Kidney epithelial cell (primary cell): ENCODE measurements around the gene ENAH. TPM values are rescaled to one million over a fixed set of nuclear protein-coding genes. Genes with fewer than 3 reads are reported as not detected.

ENCODE experiments used
- DNase-seq: peaks from one replicate; pipeline ENCODE4 v3.0.0-alpha.2; 2010; ENCODE audit warnings: low read depth
- H3K27me3 ChIP-seq: 2 replicates; pipeline ENCODE4 v1.6.0; 2011; ENCODE audit warnings: low read length; ENCODE audit not compliant: control insufficient read depth, insufficient read depth
- H3K36me3 ChIP-seq: 2 replicates; pipeline ENCODE4 v1.5.1; 2011; ENCODE audit warnings: low read length; ENCODE audit not compliant: control insufficient read depth, insufficient read depth
- H3K4me3 ChIP-seq: 2 replicates; pipeline ENCODE4 v1.5.1; 2011; ENCODE audit warnings: low read depth, mild to moderate bottlenecking, control low read depth, low read length
- CTCF ChIP-seq: IDR thresholded peaks from 2 replicates; pipeline ENCODE4 v1.5.1; 2011; ENCODE audit warnings: mild to moderate bottlenecking, moderate library complexity, low read length, control low read depth, inconsistent platforms; ENCODE audit not compliant: insufficient read depth, poor library complexity, severe bottlenecking
- total RNA-seq: library from RNA; depleted of rRNA; stranded (reverse); fragments of >200 nt; gene quantifications from 2 replicates; pipeline ENCODE4 v1.2.3, GENCODE V29; 2015

Gene ENAH
- total RNA-seq, 1 donor from 2014 or later, result 95.8 TPM

- TF ChIP-seq CTCF, result no peak
- H3K36me3 ChIP-seq, result no peaks in the 10 kb centered on the region
- DNase-seq, result no peak
- H3K27me3 ChIP-seq, result no peaks in the 10 kb centered on the region
- no peak overlapping the region for H3K4me3 ChIP-seq
Observed at GRCh38 chr1:225471109-225471452, 181.8 kb downstream of the ENAH start.

- no peak for DNase-seq
- no peaks in the 10 kb centered on the region for H3K27me3 ChIP-seq
- H3K36me3 ChIP-seq, result no peaks in the 10 kb centered on the region
- H3K4me3 ChIP-seq, result no peak overlapping the region
- TF ChIP-seq CTCF, result no peak
Observed at GRCh38 chr1:225470211-225471108, 182.5 kb downstream of the ENAH start.

- no peak for DNase-seq
- no peak for TF ChIP-seq CTCF
- H3K4me3 ChIP-seq, result no peak overlapping the region
- no peaks in the 10 kb centered on the region for H3K27me3 ChIP-seq
- no peaks in the 10 kb centered on the region for H3K36me3 ChIP-seq
Observed at GRCh38 chr1:225469051-225469450, 183.9 kb downstream of the ENAH start.

GRCh38 chr1:225468270-225469020 lies 184.5 kb downstream of the ENAH start:
- H3K36me3 ChIP-seq, result no peaks in the 10 kb centered on the region
- TF ChIP-seq CTCF, result no peak
- H3K27me3 ChIP-seq, result no peaks in the 10 kb centered on the region
- H3K4me3 ChIP-seq, result no peak overlapping the region
- no peak for DNase-seq

- H3K36me3 ChIP-seq, result no peaks in the 10 kb centered on the region
- TF ChIP-seq CTCF, result no peak
- H3K4me3 ChIP-seq, result no peak overlapping the region
- no peak for DNase-seq
- no peaks in the 10 kb centered on the region for H3K27me3 ChIP-seq
Observed at GRCh38 chr1:225467193-225468020, 185.5 kb downstream of the ENAH start.
